ENCODE measurements around the gene PHF19. TPM values are rescaled to one million over a fixed set of nuclear protein-coding genes. Genes with fewer than 3 reads are reported as not detected.

PHF19 gene
- total RNA-seq, 2 donors from 2014 or later = 19.9 to 37.6 TPM

DNA sequence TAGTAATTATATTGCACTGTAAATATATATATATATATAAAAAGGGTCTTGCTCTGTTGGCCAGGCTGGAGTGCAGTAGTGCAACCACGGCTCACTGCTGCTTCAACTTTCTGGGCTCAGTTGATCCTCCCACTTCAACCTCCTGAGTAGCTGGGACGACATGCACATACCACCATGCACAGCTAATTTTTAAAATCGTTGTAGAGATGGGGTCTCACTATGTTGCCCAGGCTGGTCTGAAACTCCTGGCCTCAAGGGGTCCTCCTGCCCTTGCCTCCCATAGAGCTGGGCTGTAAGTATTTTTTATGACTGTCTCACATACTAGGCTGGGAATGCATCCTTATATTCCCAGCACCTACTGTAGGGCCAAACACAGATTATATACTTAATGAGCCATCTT is 46.1 kb downstream of the PHF19 start:
- no peaks in the 10 kb centered on the region for H3K27me3 ChIP-seq (replicated peaks; ENCODE audit: insufficient read depth)
- no peaks in the 10 kb centered on the region for H3K9me3 ChIP-seq
- no peak for TF ChIP-seq CTCF (IDR thresholded peaks at IDR 0.05)
- TF ChIP-seq POLR2AphosphoS5 (IDR thresholded peaks at IDR 0.05) = no peak
- TF ChIP-seq POLR2A (IDR thresholded peaks at IDR 0.05) = no peak
- no peak overlapping the region for H3K27ac ChIP-seq
- H3K36me3 ChIP-seq = peaks cover 0 to 4% of the 10 kb centered on the region in 2 donors
- WGBS = 95% methylated on average over 3 of the region's 3 CpGs
- no peak for DNase-seq (ENCODE audit: low spot score)
- no peak overlapping the region for H3K4me3 ChIP-seq
- no peaks in the 10 kb centered on the region for H3K4me1 ChIP-seq (replicated peaks)
- intact Hi-C loops (cut with DNase I) = no loop called here

- WGBS = 96% methylated on average over 3 of the region's 3 CpGs
- TF ChIP-seq CTCF (IDR thresholded peaks at IDR 0.05) = no peak
- TF ChIP-seq POLR2AphosphoS5 (IDR thresholded peaks at IDR 0.05) = no peak
- TF ChIP-seq POLR2A (IDR thresholded peaks at IDR 0.05) = no peak
- intact Hi-C loops (cut with DNase I) = no loop called here
Measured at GRCh38 chr9:120830151-120830550, 46.8 kb downstream of the PHF19 start.

DNA sequence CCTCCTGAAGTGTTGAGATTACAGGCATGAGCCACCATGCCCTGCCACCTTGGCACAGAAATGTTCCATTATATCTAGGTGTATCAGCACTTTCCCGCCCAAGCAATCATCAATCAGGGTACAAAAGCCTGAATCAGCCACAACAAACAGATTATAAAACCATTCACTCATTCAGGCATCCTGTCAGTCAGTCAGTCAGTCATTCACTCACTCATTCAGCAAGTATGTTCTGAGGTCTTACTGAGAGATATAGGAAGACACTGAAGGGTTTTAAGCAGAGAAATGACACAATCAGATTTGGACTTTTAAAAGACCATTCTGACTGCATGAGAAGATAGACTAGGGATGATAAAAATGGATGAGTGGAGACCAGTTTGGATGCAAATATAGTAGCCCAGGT is 47.3 kb downstream of the PHF19 start:
- 94% methylated on average over 1 of the region's 1 CpG for WGBS
- Histone ChIP-seq H3K27ac (no peak overlapping the region), H3K27me3 (replicated peaks; ENCODE audit: insufficient read depth) (no peaks in the 10 kb centered on the region), H3K4me3 (no peak overlapping the region), H3K4me1 (replicated peaks) (no peaks in the 10 kb centered on the region), H3K9me3 (no peaks in the 10 kb centered on the region), H3K36me3 (peaks cover 0 to 4% of the 10 kb centered on the region in 2 donors)
- intact Hi-C loops (cut with DNase I) = no loop called here
- TF ChIP-seq CTCF (IDR thresholded peaks at IDR 0.05) = no peak
- no peak for DNase-seq (ENCODE audit: low spot score)

More at GRCh38 chr9:120830151-120830550, 46.8 kb downstream of the PHF19 start:
- H3K4me3 ChIP-seq = no peak overlapping the region
- no peak for DNase-seq (ENCODE audit: low spot score)
- no peak overlapping the region for H3K27ac ChIP-seq
- H3K27me3 ChIP-seq (replicated peaks; ENCODE audit: insufficient read depth) = no peaks in the 10 kb centered on the region
- H3K4me1 ChIP-seq (replicated peaks) = no peaks in the 10 kb centered on the region
- H3K9me3 ChIP-seq = no peaks in the 10 kb centered on the region
- H3K36me3 ChIP-seq = peaks cover 0 to 4% of the 10 kb centered on the region in 2 donors

GRCh38 chr9:120820095-120820494 is 56.9 kb downstream of the PHF19 start:
- Histone ChIP-seq H3K9me3 (no peaks in the 10 kb centered on the region), H3K27ac (no peak overlapping the region)
- 66% methylated on average over 4 of the region's 4 CpGs for WGBS

More at GRCh38 chr9:120820095-120820494, 56.9 kb downstream of the PHF19 start:
- Histone ChIP-seq H3K4me1 (replicated peaks) (no peaks in the 10 kb centered on the region), H3K27me3 (replicated peaks; ENCODE audit: insufficient read depth) (no peaks in the 10 kb centered on the region), H3K36me3 (no peaks in the 10 kb centered on the region), H3K4me3 (no peak overlapping the region)
- DNase-seq (ENCODE audit: low spot score) = no peak
- intact Hi-C loops (cut with DNase I) = no loop called here
- TF ChIP-seq POLR2AphosphoS5 (IDR thresholded peaks at IDR 0.05) (no peak), POLR2A (IDR thresholded peaks at IDR 0.05) (no peak), CTCF (IDR thresholded peaks at IDR 0.05) (no peak)
